SIG-M5 treated with dmso at 0.1 percent for 504 hours (cell line): ENCODE data around the gene A2M.
A peak's percentile ranks its signal among the peaks of the same experiment; 100 is the strongest.

ENCODE experiments used
- DNase-seq: peaks from one replicate; lab custom pipeline; 2025; ENCODE audit not compliant: unreplicated experiment; lab: John Stamatoyannopoulos, UW

A2M gene

GRCh38 chr12:9099552-9100190 is 16.0 kb downstream of the A2M start:
- DNase-seq = no peak

GRCh38 chr12:9098463-9099026 is 17.2 kb downstream of the A2M start:
- no peak for DNase-seq

DNA sequence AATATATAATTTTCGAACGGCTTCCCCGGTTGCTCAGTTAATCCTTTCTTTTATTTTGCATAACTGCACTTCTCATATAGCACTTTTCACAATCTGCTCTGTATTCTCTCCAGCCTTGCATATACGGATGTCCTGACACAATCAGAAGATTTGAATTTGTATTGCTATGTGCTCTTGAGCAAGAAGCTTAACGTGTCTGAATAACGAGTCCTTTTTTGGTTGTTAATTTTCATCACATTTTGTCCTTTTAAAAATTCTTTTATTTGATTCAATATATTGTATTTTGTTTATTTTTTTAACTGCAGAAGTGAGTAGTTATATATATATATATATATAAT is 17.6 kb downstream of the A2M start:
- DNase-seq = no peak

- DNase-seq = peak; percentile 78
Observed at GRCh38 chr12:9096563-9097176, 19.0 kb downstream of the A2M start.

- no peak for DNase-seq
Observed at GRCh38 chr12:9095322-9095721, 20.4 kb downstream of the A2M start.

DNA sequence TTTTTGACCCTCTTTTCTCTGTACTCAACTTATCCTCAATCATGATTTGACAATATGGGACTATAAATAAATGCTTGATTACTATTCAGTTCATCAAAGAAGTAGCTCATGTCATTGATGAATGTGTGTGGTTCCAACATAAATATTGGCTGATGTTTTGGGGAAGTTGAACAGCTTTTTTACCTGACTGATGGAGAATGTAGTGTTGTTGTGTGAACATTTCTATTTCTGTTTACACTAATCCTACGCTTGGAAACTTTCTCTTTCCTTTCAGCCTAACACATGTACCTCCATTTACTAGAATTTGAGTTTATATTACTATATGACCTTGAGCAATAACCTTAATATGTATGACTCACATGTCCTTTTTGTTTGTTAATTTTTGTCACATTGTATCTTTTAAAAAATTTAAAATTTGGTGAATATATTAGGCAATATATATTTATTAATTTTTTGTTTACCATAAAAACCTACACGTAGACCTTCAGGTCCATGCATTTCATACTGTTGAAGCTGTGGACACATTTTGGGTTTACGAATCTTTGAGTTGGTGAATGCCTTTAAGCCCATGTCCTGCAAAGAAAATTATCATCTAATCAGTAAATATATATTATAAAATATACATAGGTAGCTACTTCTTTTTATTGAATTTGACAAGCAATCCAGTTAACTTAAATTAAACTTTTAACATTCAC is 21.1 kb downstream of the A2M start:
- no peak for DNase-seq

GRCh38 chr12:9091891-9092598 is 23.7 kb downstream of the A2M start:
- DNase-seq = no peak

DNA sequence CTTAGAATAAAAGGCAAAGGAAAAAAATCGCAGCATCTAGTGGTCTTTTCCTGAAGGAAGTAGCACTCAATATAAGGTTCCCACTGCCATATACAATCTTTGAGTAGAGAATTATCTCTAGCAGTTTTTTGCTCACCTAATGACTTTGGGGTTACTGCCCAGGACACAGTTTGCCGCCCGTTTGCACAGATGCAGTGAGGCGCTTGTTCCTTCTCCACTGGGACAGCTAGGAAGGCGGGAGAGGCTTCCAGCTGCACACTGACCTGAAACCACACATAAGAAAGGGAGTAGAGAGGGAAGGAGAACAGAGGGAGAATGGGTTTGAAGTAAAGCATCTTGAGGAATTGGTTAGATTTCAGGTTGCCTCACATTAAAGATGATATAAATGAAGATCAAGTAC is 25.5 kb downstream of the A2M start:
- no peak for DNase-seq

- DNase-seq = no peak
Observed at GRCh38 chr12:9087087-9087835, 28.5 kb downstream of the A2M start.

DNA sequence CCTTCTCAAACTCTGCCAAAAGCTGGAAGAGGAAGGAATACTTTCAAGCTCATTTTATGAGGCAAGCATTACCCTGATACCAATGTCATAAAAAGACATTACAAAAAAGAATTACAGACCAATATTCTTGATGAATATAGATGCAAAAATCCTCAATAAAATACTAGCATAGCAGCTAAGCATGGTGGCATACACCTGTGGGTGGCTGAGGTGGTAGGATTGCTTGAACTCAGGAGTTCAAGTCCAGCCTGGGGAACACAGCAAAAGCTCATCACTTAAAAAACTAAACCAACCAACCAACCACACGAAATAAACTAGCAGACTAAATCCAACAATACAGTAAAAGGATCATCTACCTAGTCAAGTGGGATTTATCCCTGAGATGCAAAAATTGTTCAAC is 29.6 kb downstream of the A2M start:
- DNase-seq = no peak

- DNase-seq = no peak
Observed at GRCh38 chr12:9084417-9084816, 31.3 kb downstream of the A2M start.

GRCh38 chr12:9083793-9084192 is 31.9 kb downstream of the A2M start:
- DNase-seq = no peak

- no peak for DNase-seq
Observed at GRCh38 chr12:9081667-9082427, 33.9 kb downstream of the A2M start.

DNA sequence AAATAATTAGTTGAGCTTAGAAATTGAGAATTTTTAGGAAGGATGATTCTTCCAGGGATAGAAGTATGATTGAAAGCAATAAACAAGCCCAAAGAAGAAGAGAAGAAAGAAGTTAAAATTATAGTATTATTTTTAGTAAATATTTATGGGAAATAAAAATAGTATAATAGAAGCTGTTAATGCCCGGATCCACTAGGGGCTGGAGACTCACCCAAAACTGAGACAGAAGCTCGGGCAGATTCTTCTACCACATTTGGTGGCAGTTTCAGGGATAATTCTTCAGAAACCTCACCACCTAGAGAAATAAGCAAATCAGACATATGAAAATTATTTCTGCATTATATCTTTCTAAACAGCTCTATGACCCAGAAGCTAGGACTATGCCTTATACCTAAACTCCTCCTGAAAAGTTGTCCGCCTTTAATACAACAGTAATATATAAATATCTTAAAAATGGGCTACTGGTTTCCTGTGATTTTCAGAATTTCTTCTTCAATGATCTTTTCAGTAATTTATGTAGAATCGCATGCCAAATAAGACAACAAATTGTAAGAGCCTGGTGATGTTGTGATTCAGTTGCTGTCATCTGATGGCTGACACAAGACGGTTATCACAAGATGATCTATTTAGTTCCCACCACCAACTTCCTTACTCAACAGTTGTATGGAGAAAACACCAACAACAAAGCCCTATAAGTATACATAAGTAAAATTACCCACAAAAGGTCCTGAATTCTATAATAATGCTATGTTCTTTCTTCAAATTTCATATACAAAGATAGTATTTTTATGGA is 35.6 kb downstream of the A2M start:
- no peak for DNase-seq

DNA sequence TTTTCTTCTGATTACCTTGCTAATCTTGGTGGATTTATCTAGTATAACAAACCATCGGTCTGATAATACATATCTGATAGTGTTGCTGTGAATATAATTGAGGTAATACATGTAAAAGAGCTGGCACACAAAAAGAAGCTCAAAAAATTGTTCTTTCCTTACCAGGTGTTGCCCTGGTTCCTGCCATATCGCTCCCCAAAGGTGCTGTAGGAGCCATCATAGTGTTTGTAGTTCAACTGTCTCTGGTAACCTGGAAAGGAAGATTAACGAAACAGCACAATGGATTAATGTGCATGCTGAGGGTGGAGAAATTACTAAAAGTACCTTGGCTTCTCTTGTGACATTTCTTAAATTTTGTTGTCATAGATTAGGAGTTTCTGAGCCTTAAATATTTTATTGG is 36.6 kb downstream of the A2M start:
- no peak for DNase-seq

DNA sequence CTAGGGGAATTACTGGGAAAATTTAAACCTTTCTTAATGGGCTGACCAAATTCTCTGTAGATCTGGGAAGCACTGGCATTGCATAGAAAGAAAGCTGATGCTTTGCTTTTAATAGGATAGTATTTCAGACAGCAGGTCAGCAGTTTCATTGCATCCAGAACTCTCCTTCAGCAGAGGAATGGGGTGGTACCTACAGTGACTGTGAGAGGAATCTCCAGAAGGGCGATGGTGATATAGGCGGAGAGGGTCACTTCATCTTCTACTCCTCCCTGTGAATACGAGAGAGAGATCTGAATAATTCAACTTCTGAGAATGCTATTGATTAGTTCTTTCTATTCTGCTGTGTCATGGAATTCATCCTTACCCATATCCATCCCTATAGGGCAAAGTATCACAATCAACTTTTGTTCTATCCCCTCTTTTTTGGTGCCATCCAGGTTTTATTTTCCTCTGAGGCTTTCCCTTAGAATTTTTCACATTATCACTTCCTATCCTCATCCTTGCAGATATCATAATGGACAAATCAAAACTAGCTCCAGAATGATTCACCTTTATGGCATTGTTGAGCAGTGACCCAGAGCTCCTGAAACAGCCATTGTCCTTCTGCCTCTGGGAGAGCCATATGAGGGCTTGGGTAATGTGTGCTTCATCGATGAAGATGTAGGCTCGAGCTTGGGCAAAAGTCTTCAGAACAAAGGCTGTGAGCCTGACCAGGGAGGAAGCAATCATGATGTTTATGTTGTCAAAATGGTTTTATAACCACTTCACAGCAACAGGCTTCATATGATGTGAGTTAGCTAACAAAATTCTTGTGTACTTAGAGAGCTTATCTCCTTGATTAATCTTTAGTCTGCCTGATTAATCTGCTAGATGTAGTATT is 38.3 kb downstream of the A2M start:
- no peak for DNase-seq

DNA sequence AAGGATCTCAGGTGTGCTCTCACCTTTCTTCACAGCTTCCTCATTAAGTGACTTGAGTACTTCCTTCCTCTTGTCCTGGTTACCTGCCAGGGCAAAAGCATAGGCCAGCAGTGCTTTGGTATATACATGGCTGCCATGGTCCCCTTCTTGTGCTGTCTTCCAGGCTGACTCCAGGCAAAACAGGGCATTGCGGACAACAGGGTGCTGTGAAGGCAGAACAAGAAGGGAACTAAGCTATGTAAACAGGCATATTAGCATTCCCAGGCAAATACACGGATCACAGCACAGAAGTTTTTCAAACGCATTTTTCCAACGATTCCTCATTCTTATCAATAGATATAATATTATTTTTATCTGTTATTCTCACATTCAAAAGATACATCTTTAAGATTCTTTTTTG is 39.0 kb downstream of the A2M start:
- no peak for DNase-seq

GRCh38 chr12:9075138-9075535 is 40.6 kb downstream of the A2M start:
- no peak for DNase-seq
